Measurements from ENCODE around the gene KHDC4. TPM values are rescaled to one million over a fixed set of nuclear protein-coding genes. Genes with fewer than 3 reads are reported as not detected.

The KHDC4 gene
- polyA plus RNA-seq, 4 donors: 48.7 to 61.0 (median 50.7) TPM

DNA sequence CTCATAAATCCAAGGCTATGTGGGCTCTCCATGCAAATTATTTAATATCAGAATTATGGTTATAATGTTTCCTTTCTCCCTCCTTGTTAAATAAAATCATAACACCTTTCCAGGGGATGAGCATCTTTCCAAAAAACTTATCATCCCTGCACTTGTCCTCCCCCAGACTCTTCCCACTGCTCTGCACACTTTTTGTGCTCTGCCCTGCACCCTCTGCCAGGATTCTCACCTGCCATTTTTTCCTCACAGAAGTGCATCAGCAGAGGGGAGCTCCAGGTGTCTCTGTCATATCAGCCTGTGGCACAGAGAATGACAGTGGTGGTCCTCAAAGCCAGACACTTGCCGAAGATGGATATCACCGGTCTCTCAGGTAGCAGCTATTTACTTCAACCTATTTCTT is 54.0 kb downstream of the KHDC4 start:
- DNase-seq (ENCODE audit: low read depth in 4 of 4, low spot score in 3 of 4): no peak

DNA sequence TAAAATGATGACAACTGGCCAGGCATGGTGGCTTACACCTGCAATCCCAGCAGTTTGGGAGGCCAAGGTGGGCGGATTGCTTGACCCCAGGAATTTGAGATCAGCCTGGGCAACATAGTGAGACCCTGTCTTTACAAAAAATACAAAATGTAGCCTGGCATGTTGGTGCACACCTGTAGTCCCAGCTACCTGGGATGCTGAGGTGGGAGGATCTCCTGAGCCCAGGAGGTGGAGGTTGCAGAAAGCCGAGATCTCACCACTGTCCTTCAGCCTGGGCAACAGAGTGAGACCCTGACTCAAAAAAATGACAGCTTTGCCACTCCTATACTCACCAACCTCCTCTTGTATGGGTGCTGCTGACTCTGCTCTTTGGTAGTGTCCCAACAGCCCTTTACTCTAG is 56.3 kb downstream of the KHDC4 start:
- DNase-seq (ENCODE audit: low read depth in 4 of 4, low spot score in 3 of 4): no peak

DNA sequence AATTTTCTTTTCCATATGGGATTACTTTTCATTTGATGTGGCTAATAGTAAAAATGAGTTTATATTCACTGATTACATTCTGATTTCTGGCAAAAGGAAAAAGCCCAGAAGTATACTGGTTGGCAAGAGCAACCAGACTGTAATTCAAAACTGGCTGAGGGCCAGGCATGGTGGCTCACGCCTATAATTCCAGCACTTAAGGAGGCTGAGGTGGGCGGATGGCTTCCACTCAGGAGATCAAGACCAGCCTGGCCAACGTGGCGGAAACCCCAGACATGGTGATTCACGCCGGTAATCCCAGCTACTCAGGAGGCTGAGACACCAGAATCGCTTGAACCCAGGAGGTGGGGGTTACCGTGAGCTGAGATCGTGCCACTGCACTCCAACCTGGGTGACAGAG is 60.4 kb downstream of the KHDC4 start:
- DNase-seq (ENCODE audit: low read depth in 4 of 4, low spot score in 3 of 4): no peak

DNA sequence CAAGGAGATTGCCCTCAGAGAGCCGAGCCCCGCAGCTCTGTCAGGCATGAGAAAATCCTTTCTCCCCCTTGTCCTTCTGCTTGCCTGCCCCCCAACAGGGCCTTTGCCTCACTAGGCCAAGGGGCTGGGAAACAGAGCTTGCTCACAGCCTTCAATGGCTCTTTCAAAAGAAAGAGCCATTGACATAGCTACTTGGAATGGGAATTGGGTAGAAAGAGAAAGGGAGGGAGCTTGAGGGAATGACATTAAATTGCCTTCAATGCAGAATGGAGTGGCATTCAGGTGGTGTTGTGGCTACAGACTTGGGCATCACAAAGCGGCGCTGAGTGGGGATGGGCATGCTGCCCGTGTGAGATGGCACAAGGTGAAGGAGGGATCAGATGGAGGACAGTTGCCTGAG is 61.7 kb downstream of the KHDC4 start:
- no peak for DNase-seq (ENCODE audit: low read depth in 4 of 4, low spot score in 3 of 4)

DNA sequence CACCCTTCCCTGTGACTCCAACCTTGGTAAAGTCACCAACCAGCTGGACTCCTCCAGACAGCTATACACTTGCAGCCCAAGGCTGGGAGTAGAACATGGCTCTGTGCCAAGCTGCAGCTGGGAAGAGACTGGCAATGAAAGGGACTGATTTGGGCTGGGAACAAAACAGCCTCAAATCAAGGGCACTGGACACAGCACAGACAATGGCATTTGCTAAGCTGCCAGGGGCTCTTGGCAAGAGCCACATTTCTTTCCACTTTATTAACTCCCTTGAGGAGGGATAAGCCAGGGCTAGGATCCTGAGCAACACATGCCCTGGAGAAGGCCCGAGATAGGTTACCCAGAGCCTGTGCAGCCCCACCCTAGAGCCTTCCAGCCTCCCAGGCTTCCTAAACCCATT is 62.8 kb downstream of the KHDC4 start:
- DNase-seq (ENCODE audit: low read depth in 4 of 4, low spot score in 3 of 4): no peak

DNA sequence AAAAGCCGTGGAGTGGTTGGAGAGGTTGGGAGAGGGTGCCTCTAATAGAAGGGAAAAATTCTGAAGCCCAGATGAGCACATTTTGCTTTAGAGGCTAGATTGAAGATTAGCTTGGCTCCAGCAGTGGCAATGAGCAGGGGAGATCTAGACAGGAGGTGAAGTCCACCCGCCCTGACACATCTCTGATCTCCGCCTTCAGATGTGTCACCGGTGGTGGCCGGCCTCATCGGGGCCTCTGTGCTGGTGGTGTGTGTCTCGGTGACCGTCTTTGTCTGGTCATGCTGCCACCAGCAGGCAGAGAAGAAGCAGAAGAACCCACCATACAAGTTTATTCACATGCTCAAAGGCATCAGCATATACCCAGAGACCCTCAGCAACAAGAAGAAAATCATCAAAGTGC is 66.4 kb downstream of the KHDC4 start:
- DNase-seq (ENCODE audit: low read depth in 4 of 4, low spot score in 3 of 4): no peak

DNA sequence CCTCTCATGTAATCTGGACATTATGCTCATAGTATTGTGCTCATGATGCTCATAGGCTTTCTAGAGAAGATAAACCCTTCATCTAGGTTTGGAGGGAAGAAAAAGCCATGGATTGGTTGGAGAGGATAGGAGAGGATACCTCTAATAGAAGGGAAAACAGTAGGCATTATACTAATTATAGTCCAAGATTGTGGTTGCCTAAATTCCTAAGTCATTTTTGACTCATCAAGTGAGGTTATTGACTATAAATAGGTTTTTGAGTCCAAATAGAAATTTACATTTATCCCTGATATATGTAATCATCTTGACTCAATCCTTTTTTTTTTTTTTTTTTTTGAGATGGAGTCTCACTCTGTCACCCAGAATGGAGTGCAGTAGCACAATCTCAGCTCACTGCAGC is 69.8 kb downstream of the KHDC4 start:
- DNase-seq (ENCODE audit: low read depth in 4 of 4, low spot score in 3 of 4): no peak

Other genes with a start within 250 kb of the KHDC4 start
- gene YY1AP1, start 245.6 kb downstream of the KHDC4 start, polyA plus RNA-seq (ENCODE audit: insufficient read length in 4 of 4): 10 to 100 TPM; 66.1 to 85.3 (median 73.1) TPM
- gene DAP3, start 245.3 kb downstream of the KHDC4 start, polyA plus RNA-seq (ENCODE audit: insufficient read length in 4 of 4): 100 to 1,000 TPM; 103 to 120 (median 113) TPM
- 10 to 100 TPM; 39.1 to 48.6 (median 44.8) TPM for gene GON4L, start 77.2 kb downstream of the KHDC4 start, polyA plus RNA-seq (ENCODE audit: insufficient read length in 4 of 4)
- 10 to 100 TPM; 20.6 to 24.2 (median 21.9) TPM for gene SYT11, start 74.8 kb downstream of the KHDC4 start, polyA plus RNA-seq (ENCODE audit: insufficient read length in 4 of 4)
- 10 to 100 TPM; 45.4 to 52.7 (median 49.2) TPM for gene RIT1, start 23.1 kb downstream of the KHDC4 start, polyA plus RNA-seq (ENCODE audit: insufficient read length in 4 of 4)
- gene RXFP4, start 7.2 kb upstream of the KHDC4 start, polyA plus RNA-seq (ENCODE audit: insufficient read length in 4 of 4): under 1 TPM; 0.21 to 0.32 (median 0.23) TPM
- 10 to 100 TPM; 75.9 to 86.8 (median 80.2) TPM for gene ARHGEF2, start 44.1 kb upstream of the KHDC4 start, polyA plus RNA-seq (ENCODE audit: insufficient read length in 4 of 4)
- gene SSR2, start 86.5 kb upstream of the KHDC4 start, polyA plus RNA-seq (ENCODE audit: insufficient read length in 4 of 4): 100 to 1,000 TPM; 388 to 421 (median 420) TPM
- gene UBQLN4, start 119.4 kb upstream of the KHDC4 start, polyA plus RNA-seq (ENCODE audit: insufficient read length in 4 of 4): 10 to 100 TPM; 48.6 to 56.0 (median 52.2) TPM
- 10 to 100 TPM; 50.1 to 69.4 (median 54.7) TPM for gene LAMTOR2, start 120.4 kb upstream of the KHDC4 start, polyA plus RNA-seq (ENCODE audit: insufficient read length in 4 of 4)
- 10 to 100 TPM; 51.6 to 65.8 (median 57.7) TPM for gene RAB25, start 126.7 kb upstream of the KHDC4 start, polyA plus RNA-seq (ENCODE audit: insufficient read length in 4 of 4)
- gene MEX3A, start 148.1 kb upstream of the KHDC4 start, polyA plus RNA-seq (ENCODE audit: insufficient read length in 4 of 4): 10 to 100 TPM; 42.9 to 50.2 (median 46.4) TPM
- 100 to 1,000 TPM in 1 of 4 donors, 10 to 100 TPM in 3; 78.9 to 123 (median 90.4) TPM for gene LMNA, start 180.3 kb upstream of the KHDC4 start, polyA plus RNA-seq (ENCODE audit: insufficient read length in 4 of 4)
- 10 to 100 TPM; 18.2 to 27.1 (median 21.5) TPM for gene SEMA4A, start 219.2 kb upstream of the KHDC4 start, polyA plus RNA-seq (ENCODE audit: insufficient read length in 4 of 4)